ENCODE results near the gene RNU6-9. TPM values are rescaled to one million over a fixed set of nuclear protein-coding genes. Genes with fewer than 3 reads are reported as not detected.
"Not testable (repeated sequence)": the region's sequence is repeated elsewhere in the genome, so short reads cannot be mapped to it uniquely, and the experiment has no call there.

The RNU6-9 gene
- polyA plus RNA-seq (ENCODE audit: insufficient read length in 10 of 10): not detected
- long read RNA-seq, donor 1: 0 reads
- long read RNA-seq, donor 2: 0 reads
- long read RNA-seq, donor 3: 0 reads
- long read RNA-seq, donor 4: 0 reads
- long read RNA-seq, donor 5: 0 reads
- long read RNA-seq, donor 6: 0 reads
- long read RNA-seq, donor 7: 0 reads
- long read RNA-seq, donor 8: 0 reads
- long read RNA-seq, donor 9: 0 reads

GRCh38 chr19:892894-893689 lies at the start of gene RNU6-9, which contains the start of gene MED16:
RNU6-9 (plus strand) TSS chr19:893484.
MED16 (minus strand) TSS chr19:893187; CDS start chr19:891131, 2,056 bp downstream.
- peak; percentile 93 to 98 (median 96) for DNase-seq

GRCh38 chr19:843836-844545 lies 49.3 kb upstream of the RNU6-9 start:
- no peak for DNase-seq

GRCh38 chr19:844546-844971 lies 48.7 kb upstream of the RNU6-9 start:
- no peak for DNase-seq

GRCh38 chr19:845707-846521 lies 47.4 kb upstream of the RNU6-9 start:
- DNase-seq: no peak

- no peak for DNase-seq
Observed at GRCh38 chr19:848386-848921, 44.8 kb upstream of the RNU6-9 start.

GRCh38 chr19:849195-849594 lies 44.1 kb upstream of the RNU6-9 start:
- not testable (repeated sequence) for DNase-seq

GRCh38 chr19:850221-850978 lies 42.9 kb upstream of the RNU6-9 start:
- peak; percentile 57 to 92 (median 86) for DNase-seq

- DNase-seq: no peak
Observed at GRCh38 chr19:850979-851335, 42.3 kb upstream of the RNU6-9 start.

GRCh38 chr19:852136-853013 lies 40.9 kb upstream of the RNU6-9 start, which contains the start of gene ELANE:
ELANE (plus strand) TSS chr19:852303; CDS start chr19:852329, 26 bp downstream.
- DNase-seq: no peak

- DNase-seq: no peak
Observed at GRCh38 chr19:853014-853585, 40.2 kb upstream of the RNU6-9 start.

GRCh38 chr19:853614-854220 lies 39.6 kb upstream of the RNU6-9 start:
- DNase-seq: not testable (repeated sequence)

GRCh38 chr19:854549-854948 lies 38.7 kb upstream of the RNU6-9 start:
- DNase-seq: no peak

- no peak for DNase-seq
Observed at GRCh38 chr19:855142-855541, 38.1 kb upstream of the RNU6-9 start.

- DNase-seq: no peak
Observed at GRCh38 chr19:855566-856120, 37.6 kb upstream of the RNU6-9 start.

GRCh38 chr19:858284-858683 lies 35.0 kb upstream of the RNU6-9 start:
- DNase-seq: no peak

- DNase-seq: peak in 1 of 3 donors; percentile 48
Observed at GRCh38 chr19:858868-859843, 34.1 kb upstream of the RNU6-9 start, which contains the start of gene CFD. CFD (plus strand) TSS chr19:859664; CDS start chr19:859690, 26 bp downstream.

Measured in muscle of back (tissue), 13 donors.